IMR-90 (cell line): ENCODE results near the gene PLA2G15. TPM values are rescaled to one million over a fixed set of nuclear protein-coding genes. Genes with fewer than 3 reads are reported as not detected.

ENCODE experiments used
- ATAC-seq: fragments of 200-7000 bp; cut with Tn5 transposase; 2 replicates; pipeline ENCODE4 v1.9.1; 2020; ENCODE audit warnings: low read depth, mild to moderate bottlenecking, moderate library complexity
- BruUV-seq: library from RNA; stranded (reverse); fragments of 400-500 nt; replicated peaks from 2 replicates; lab custom pipeline; 2021; lab: Mats Ljungman, UMichigan
- CTCF ChIA-PET: fragments of 300-600 bp; formaldehyde crosslinking; extraction: SDS; loops from one replicate; lab custom pipeline; 2021; ENCODE audit warnings: antibody characterized with exemption; lab: Yijun Ruan, JAX
- POLR2A ChIA-PET: fragments of 300-600 bp; sonication (Branson Sonifier 250); formaldehyde crosslinking; loops from one replicate; lab custom pipeline; 2022; ENCODE audit warnings: antibody characterized with exemption; ENCODE audit not compliant: unreplicated experiment; lab: Charles Lee
- DNase-seq: peaks from one replicate; pipeline ENCODE4 v3.0.0; 2013
- H2AFZ ChIP-seq: replicated peaks from 2 replicates; pipeline ENCODE3; 2013; ENCODE audit warnings: low read length, mild to moderate bottlenecking; ENCODE audit not compliant: poor library complexity
- H2AK5ac ChIP-seq: 2 replicates; pipeline ENCODE4 v1.6.1; 2013; ENCODE audit warnings: low read depth, low read length, inconsistent platforms
- H2AK9ac ChIP-seq: replicated peaks from 2 replicates; pipeline ENCODE3; 2013; ENCODE audit warnings: mild to moderate bottlenecking, low read depth, low read length, moderate library complexity; ENCODE audit not compliant: poor library complexity
- H2BK120ac ChIP-seq: 2 replicates; pipeline ENCODE4 v1.6.1; 2013; ENCODE audit warnings: low read depth, low read length, inconsistent platforms
- H2BK15ac ChIP-seq: 3 replicates; pipeline ENCODE4 v1.6.1; 2013; ENCODE audit warnings: low read depth, low read length, inconsistent platforms
- H2BK20ac ChIP-seq: 2 replicates; pipeline ENCODE4 v1.6.1; 2013; ENCODE audit warnings: low read depth, mild to moderate bottlenecking, inconsistent platforms, low read length, moderate library complexity
- H2BK5ac ChIP-seq: 2 replicates; pipeline ENCODE4 v1.6.1; 2013; ENCODE audit warnings: mild to moderate bottlenecking, low read depth, low read length, inconsistent platforms; ENCODE audit not compliant: poor library complexity, severe bottlenecking
- H3K14ac ChIP-seq: replicated peaks from 2 replicates; pipeline ENCODE4 v1.6.1; 2013; ENCODE audit warnings: low read depth, low read length, inconsistent platforms
- H3K18ac ChIP-seq: 2 replicates; pipeline ENCODE4 v1.6.1; 2013; ENCODE audit warnings: low read depth, low read length, control low read depth
- H3K23ac ChIP-seq: 2 replicates; pipeline ENCODE4 v1.6.1; 2013; ENCODE audit warnings: low read depth, low read length, inconsistent platforms
- H3K27ac ChIP-seq: 2 replicates; pipeline ENCODE4 v1.5.1; 2013; ENCODE audit warnings: mild to moderate bottlenecking, control low read depth, low read length; ENCODE audit not compliant: insufficient read depth
- H3K27me3 ChIP-seq: 2 replicates; pipeline ENCODE4 v1.6.1; 2013; ENCODE audit warnings: low read length; ENCODE audit not compliant: control insufficient read depth, insufficient read depth
- H3K36me3 ChIP-seq: 2 replicates; pipeline ENCODE4 v1.6.1; 2013; ENCODE audit warnings: low read length, mixed read lengths; ENCODE audit not compliant: control insufficient read depth, insufficient read depth
- H3K4ac ChIP-seq: 2 replicates; pipeline ENCODE4 v1.6.1; 2013; ENCODE audit warnings: low read depth, low read length, inconsistent platforms
- H3K4me1 ChIP-seq: 2 replicates; pipeline ENCODE4 v1.6.1; 2013; ENCODE audit warnings: low read length, mixed read lengths; ENCODE audit not compliant: control insufficient read depth, insufficient read depth
- H3K4me2 ChIP-seq: 2 replicates; pipeline ENCODE4 v1.6.1; 2013; ENCODE audit warnings: low read depth, mild to moderate bottlenecking, control low read depth, low read length, moderate library complexity
- H3K4me3 ChIP-seq: 2 replicates; pipeline ENCODE4 v1.5.1; 2013; ENCODE audit warnings: low read depth, mild to moderate bottlenecking, control low read depth, low read length, moderate library complexity; ENCODE audit not compliant: insufficient read depth
- H3K56ac ChIP-seq: 2 replicates; pipeline ENCODE4 v1.6.1; 2013; ENCODE audit warnings: low read length, inconsistent platforms; ENCODE audit not compliant: insufficient read depth; ENCODE audit errors: extremely low read depth
- H3K79me1 ChIP-seq, 2 experiments: 2 replicates each; pipeline ENCODE4 v1.6.1; 2013; ENCODE audit warnings: low read length in 2 of 2, inconsistent platforms in 1 of 2, low read depth in 1 of 2
- H3K9ac ChIP-seq: 2 replicates; pipeline ENCODE4 v1.6.1; 2013; ENCODE audit warnings: low read depth, low read length, control low read depth
- H3K9me1 ChIP-seq: 2 replicates; pipeline ENCODE4 v1.6.1; 2013; ENCODE audit warnings: low read length, inconsistent platforms; ENCODE audit not compliant: insufficient read depth
- H3K9me3 ChIP-seq: 2 replicates; pipeline ENCODE4 v1.6.1; 2013; ENCODE audit warnings: low read length; ENCODE audit not compliant: control insufficient read depth, insufficient read depth
- H4K20me1 ChIP-seq: 2 replicates; pipeline ENCODE4 v1.6.1; 2013; ENCODE audit warnings: low read length, inconsistent platforms; ENCODE audit not compliant: insufficient read depth
- H4K5ac ChIP-seq: 2 replicates; pipeline ENCODE4 v1.6.1; 2013; ENCODE audit warnings: mild to moderate bottlenecking, low read depth, low read length, control low read depth
- H4K8ac ChIP-seq, 2 experiments: 2 replicates each; pipeline ENCODE4 v1.6.1; 2013; ENCODE audit warnings: low read depth in 2 of 2, low read length in 2 of 2, control low read depth in 1 of 2, inconsistent platforms in 1 of 2
- H4K91ac ChIP-seq: 2 replicates; pipeline ENCODE4 v1.6.1; 2013; ENCODE audit warnings: low read depth, low read length, inconsistent platforms; ENCODE audit not compliant: insufficient read depth
- BHLHE40 ChIP-seq: fragments of 150-350 bp; IDR thresholded peaks from 2 replicates; pipeline ENCODE4 v1.6.1; 2016; ENCODE audit warnings: mild to moderate bottlenecking, low read depth, low read length
- CEBPB ChIP-seq: IDR thresholded peaks from 2 replicates; pipeline ENCODE4 v1.6.1; 2012; ENCODE audit warnings: low read depth, low read length, improper control_type of control experiment
- CHD1 ChIP-seq: IDR thresholded peaks from 2 replicates; pipeline ENCODE4 v1.6.1; 2012; ENCODE audit warnings: low read depth, low read length, improper control_type of control experiment
- FOS ChIP-seq: fragments of 150-350 bp; IDR thresholded peaks from 2 replicates; pipeline ENCODE4 v1.6.1; 2016; ENCODE audit warnings: low read depth, low read length
- MAZ ChIP-seq: IDR thresholded peaks from 2 replicates; pipeline ENCODE4 v1.6.1; 2012; ENCODE audit warnings: low read depth, mild to moderate bottlenecking, low read length, improper control_type of control experiment, moderate library complexity, borderline replicate concordance
- POLR2A ChIP-seq: IDR thresholded peaks from 2 replicates; pipeline ENCODE4 v1.6.1; 2012; ENCODE audit warnings: mild to moderate bottlenecking, low read depth, low read length
- RAD21 ChIP-seq: IDR thresholded peaks from 2 replicates; pipeline ENCODE4 v1.6.1; 2012; ENCODE audit warnings: low read length, improper control_type of control experiment
- RCOR1 ChIP-seq: IDR thresholded peaks from 2 replicates; pipeline ENCODE4 v1.6.1; 2012; ENCODE audit warnings: mild to moderate bottlenecking, low read length, improper control_type of control experiment; ENCODE audit not compliant: insufficient replicate concordance
- RFX5 ChIP-seq: IDR thresholded peaks from 2 replicates; pipeline ENCODE4 v1.8.0; 2012; ENCODE audit warnings: low read depth, mild to moderate bottlenecking, low read length, moderate library complexity
- WGBS, 2 experiments: methylation state at CpG; one replicate each; pipeline versions ENCODE4 v1.1.5 to v1.1.7; 2013; ENCODE audit warnings: missing lambda C conversion rate in 2 of 2; ENCODE audit not compliant: insufficient read length in 1 of 2; ENCODE audit errors: extremely low coverage in 2 of 2; 5-methylcytosine and 5-hydroxymethylcytosine counted together
- dilution Hi-C: fragments of 300-500 bp; cut with HindIII; formaldehyde crosslinking; loops from one replicate; pipeline ENCODE4 v1.14.3; 2018; ENCODE audit warnings: low sequenced_read_pairs; ENCODE audit not compliant: unreplicated experiment
- in situ Hi-C: fragments of 300-500 bp; cut with MboI; formaldehyde crosslinking; loops from 3 replicates; pipeline ENCODE4 v1.14.3; 2019; ENCODE audit warnings: low sequenced_read_pairs, inconsistent platforms, mixed read lengths
- intact Hi-C: fragments of 100-400 bp; cut with micrococcal nuclease; formaldehyde crosslinking; loops from 2 replicates; pipeline ENCODE4 v1.10.0; 2022
- polyA plus RNA-seq, 3 experiments: library from polyadenylated mRNA; depleted of rRNA; stranded (reverse); fragments of >200 nt; gene quantifications; 2 replicates each; pipeline ENCODE4 v1.2.3, GENCODE V29; 2012; ENCODE audit warnings: low replicate concordance in 1 of 3
- total RNA-seq: library from RNA; depleted of rRNA; stranded (reverse); fragments of >200 nt; gene quantifications from 2 replicates; pipeline ENCODE4 v1.2.3, GENCODE V29; 2012
- TF ChIP-seq, protein P1 (sequence below): conservative IDR thresholded peaks from 2 replicates; pipeline ENCODE4 v1.5.1; 2012; ENCODE audit warnings: mild to moderate bottlenecking, low read depth, low read length, improper control_type of control experiment

The PLA2G15 gene
- total and polyA plus RNA-seq, 2 of the 4 experiments (the other 2 are of a cell fraction): 19.5 to 31.7 TPM

DNA sequence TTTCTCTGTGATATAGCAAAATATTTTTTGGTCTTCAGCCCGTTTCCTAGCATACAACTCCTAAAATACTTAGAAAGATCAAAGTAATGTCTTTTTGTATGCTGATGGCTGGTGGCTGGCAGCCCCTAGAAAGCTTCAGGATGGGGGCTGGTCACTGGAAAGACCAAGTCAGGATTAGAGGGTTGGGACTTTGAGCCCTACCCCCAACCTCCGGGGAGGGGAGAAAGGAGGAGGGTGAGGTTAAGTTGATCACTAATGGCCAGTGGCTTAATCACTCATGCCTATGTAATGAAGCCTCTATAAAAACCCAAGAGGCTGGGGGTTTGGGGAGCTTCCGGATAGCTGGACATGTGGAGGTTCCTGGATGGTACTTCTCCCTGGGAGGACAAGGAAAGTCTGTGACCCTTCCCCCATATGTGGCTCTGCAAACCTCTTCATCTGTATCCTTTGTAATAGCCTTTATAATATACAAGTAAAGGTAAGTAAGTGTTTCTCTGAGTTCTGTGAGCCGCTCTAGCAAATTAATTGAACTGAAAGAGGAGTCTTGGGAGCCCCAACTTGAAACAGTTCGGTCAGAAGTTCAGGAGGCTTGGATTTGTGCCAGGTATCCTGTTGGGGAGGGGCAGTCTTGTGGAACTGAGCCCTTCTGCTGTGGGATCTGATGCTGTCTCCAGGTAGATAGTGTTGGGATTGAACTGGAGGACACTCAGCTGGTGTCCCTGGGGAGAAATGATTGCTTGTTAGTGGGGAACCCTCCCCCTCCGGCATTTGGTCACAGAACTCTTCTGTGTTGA lies 22.6 kb downstream of the PLA2G15 start:
- Histone ChIP-seq H2BK20ac (no peak overlapping the region), H2AK9ac (no peak overlapping the region), H2BK5ac (no peak overlapping the region), H2BK15ac (no peak overlapping the region), H3K4ac (no peak overlapping the region), H3K4me2 (peak overlapping the region; percentile 0; the same call in 1 of the 2 replicates), H2AK5ac (no peak overlapping the region), H3K27me3 (no peaks in the 10 kb centered on the region), H4K20me1 (peaks cover 58% of the 10 kb centered on the region), H4K5ac (no peak overlapping the region), H2AFZ (no peak overlapping the region), H4K91ac (no peak overlapping the region), H2BK120ac (no peak overlapping the region), H3K9ac (no peak overlapping the region), H3K14ac (no peak overlapping the region), H3K9me3 (no peaks in the 10 kb centered on the region), H3K27ac (no peak overlapping the region), H3K9me1 (peaks cover 15% of the 10 kb centered on the region; the same call in 1 of the 2 replicates), H3K79me1 (peaks cover 21 to 73% of the 10 kb centered on the region in 2 experiments; a peak in 3 of 4 replicates), H3K4me1 (peaks cover 12% of the 10 kb centered on the region), H3K36me3 (peaks cover 10% of the 10 kb centered on the region), H3K4me3 (no peak overlapping the region), H3K23ac (peak overlapping the region; percentile 37; the same call in 1 of the 2 replicates), H4K8ac (no peak overlapping the region), H3K56ac (no peak overlapping the region), H3K18ac (no peak overlapping the region)
- BruUV-seq: no TSS peak
- ChIA-PET POLR2A (no interaction called here), CTCF (no interaction called here)
- 42% methylated on average over 2 of the region's 6 CpGs; no CpG with 5 or more reads in 1 of the 2 experiments for WGBS, 2 experiments
- intact Hi-C loops: loop anchor here (2.0 to 5.0 kb wide), 2 partner anchors 13 to 44 kb away; partner anchors contain the start of genes PRMT7 and SLC7A6OS
- in situ Hi-C loops: no loop called here
- dilution Hi-C loops: no loop called here
- ATAC-seq (no peak), DNase-seq (no peak)
- TF ChIP-seq, protein P1, sequence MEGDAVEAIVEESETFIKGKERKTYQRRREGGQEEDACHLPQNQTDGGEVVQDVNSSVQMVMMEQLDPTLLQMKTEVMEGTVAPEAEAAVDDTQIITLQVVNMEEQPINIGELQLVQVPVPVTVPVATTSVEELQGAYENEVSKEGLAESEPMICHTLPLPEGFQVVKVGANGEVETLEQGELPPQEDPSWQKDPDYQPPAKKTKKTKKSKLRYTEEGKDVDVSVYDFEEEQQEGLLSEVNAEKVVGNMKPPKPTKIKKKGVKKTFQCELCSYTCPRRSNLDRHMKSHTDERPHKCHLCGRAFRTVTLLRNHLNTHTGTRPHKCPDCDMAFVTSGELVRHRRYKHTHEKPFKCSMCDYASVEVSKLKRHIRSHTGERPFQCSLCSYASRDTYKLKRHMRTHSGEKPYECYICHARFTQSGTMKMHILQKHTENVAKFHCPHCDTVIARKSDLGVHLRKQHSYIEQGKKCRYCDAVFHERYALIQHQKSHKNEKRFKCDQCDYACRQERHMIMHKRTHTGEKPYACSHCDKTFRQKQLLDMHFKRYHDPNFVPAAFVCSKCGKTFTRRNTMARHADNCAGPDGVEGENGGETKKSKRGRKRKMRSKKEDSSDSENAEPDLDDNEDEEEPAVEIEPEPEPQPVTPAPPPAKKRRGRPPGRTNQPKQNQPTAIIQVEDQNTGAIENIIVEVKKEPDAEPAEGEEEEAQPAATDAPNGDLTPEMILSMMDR: no peak
- TF ChIP-seq POLR2A: no peak
- TF ChIP-seq CEBPB: no peak
- TF ChIP-seq BHLHE40: no peak
- TF ChIP-seq RAD21: no peak
- no peak for TF ChIP-seq RFX5
- no peak for TF ChIP-seq RCOR1
- TF ChIP-seq FOS: no peak
- no peak for TF ChIP-seq MAZ
- no peak for TF ChIP-seq CHD1
